22Rv1 (cell line): ENCODE results near the gene THRB.

ENCODE experiments used
- H3K27ac ChIP-seq: fragments of 450-650 bp; 2 replicates; pipeline ENCODE4 v1.5.1; 2017
- CTCF ChIP-seq: fragments of 450-650 bp; IDR thresholded peaks from 2 replicates; pipeline ENCODE4 v1.5.1; 2017; ENCODE audit warnings: mild to moderate bottlenecking
- ZFX ChIP-seq: fragments of 450-650 bp; IDR thresholded peaks from 2 replicates; pipeline ENCODE4 v1.6.1; 2017; ENCODE audit warnings: antibody characterized with exemption, borderline replicate concordance

The THRB gene

GRCh38 chr3:24270204-24270691 lies 224.4 kb downstream of the THRB start:
- H3K27ac ChIP-seq: no peak overlapping the region

GRCh38 chr3:24264748-24265158 lies 229.9 kb downstream of the THRB start:
- H3K27ac ChIP-seq: no peak overlapping the region
- TF ChIP-seq ZFX (no peak), CTCF (peak; percentile 91)

More at GRCh38 chr3:24270204-24270691, 224.4 kb downstream of the THRB start:
- TF ChIP-seq CTCF: no peak
- TF ChIP-seq ZFX: no peak

- H3K27ac ChIP-seq: no peak overlapping the region
- TF ChIP-seq ZFX (no peak), CTCF (no peak)
Measured at GRCh38 chr3:24264011-24264410, 230.6 kb downstream of the THRB start.

GRCh38 chr3:24263069-24263668 lies 231.5 kb downstream of the THRB start:
- TF ChIP-seq CTCF (no peak), ZFX (no peak)
- no peak overlapping the region for H3K27ac ChIP-seq

- TF ChIP-seq CTCF: no peak
- no peak for TF ChIP-seq ZFX
- H3K27ac ChIP-seq: no peak overlapping the region
Measured at GRCh38 chr3:24261521-24261920, 233.1 kb downstream of the THRB start.

- H3K27ac ChIP-seq: no peak overlapping the region
- TF ChIP-seq ZFX: no peak
- no peak for TF ChIP-seq CTCF
Measured at GRCh38 chr3:24259901-24260512, 234.6 kb downstream of the THRB start.
